ENCODE measurements around the gene SMAD5.
A peak's percentile ranks its signal among the peaks of the same experiment; 100 is the strongest.

Gene SMAD5

DNA sequence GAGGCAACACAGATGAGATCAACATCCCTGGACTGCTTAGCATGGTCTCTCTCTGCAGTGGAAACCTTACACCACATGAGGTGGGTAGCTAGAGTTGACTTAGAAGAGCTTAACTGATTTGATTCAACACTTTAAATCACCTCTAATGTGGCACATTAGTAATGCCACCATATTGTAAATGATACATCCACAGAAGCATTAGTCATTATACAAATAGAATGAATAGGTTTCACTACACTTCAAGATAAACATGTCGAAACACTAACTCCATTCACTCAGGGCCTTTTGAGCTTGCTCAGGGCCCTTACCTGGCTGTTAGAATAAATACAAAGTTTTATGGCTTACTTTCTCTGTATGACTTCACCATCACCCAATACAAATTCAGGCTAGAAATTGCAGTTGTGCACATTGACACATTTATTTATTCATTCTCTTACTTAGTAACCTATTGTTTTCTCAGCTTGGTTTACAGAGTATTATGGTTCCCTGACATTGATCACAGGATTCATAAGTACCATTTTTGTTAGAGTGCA, 9.3 kb upstream of the SMAD5 start:
- FAIRE-seq (no peak), DNase-seq (ENCODE audit: insufficient read length) (no peak)
- TF ChIP-seq POLR2A (IDR thresholded peaks at IDR 0.05; ENCODE audit: low read depth, low read length) (no peak), TAF1 (IDR thresholded peaks at IDR 0.05; ENCODE audit: borderline replicate concordance, low read depth, low read length) (no peak), POLR2AphosphoS5 (IDR thresholded peaks at IDR 0.05; ENCODE audit: low read depth, low read length) (no peak)

DNA sequence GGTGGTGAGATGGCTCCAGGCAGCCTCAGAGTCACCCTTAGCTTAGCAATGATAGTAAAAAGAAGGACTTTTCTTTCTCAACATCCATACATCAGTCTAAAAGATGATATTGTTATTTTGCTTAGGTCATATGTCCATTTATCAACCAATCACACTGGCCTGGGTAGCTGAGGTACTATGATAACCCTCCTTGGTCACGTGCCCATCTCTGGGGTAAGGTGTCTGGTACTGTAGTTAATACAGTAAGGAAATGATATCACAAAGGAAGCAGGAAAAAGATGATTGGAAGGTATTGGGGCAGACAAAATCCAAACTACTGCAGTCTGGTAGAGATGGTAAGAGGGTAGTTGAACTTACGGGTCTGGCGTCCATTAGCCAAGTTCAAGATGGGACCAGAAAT, 5.1 kb upstream of the SMAD5 start:
- no peak for DNase-seq (ENCODE audit: insufficient read length)
- no peak for FAIRE-seq
- no peak for TF ChIP-seq TAF1 (IDR thresholded peaks at IDR 0.05; ENCODE audit: borderline replicate concordance, low read depth, low read length)
- no peak for TF ChIP-seq POLR2AphosphoS5 (IDR thresholded peaks at IDR 0.05; ENCODE audit: low read depth, low read length)

DNA sequence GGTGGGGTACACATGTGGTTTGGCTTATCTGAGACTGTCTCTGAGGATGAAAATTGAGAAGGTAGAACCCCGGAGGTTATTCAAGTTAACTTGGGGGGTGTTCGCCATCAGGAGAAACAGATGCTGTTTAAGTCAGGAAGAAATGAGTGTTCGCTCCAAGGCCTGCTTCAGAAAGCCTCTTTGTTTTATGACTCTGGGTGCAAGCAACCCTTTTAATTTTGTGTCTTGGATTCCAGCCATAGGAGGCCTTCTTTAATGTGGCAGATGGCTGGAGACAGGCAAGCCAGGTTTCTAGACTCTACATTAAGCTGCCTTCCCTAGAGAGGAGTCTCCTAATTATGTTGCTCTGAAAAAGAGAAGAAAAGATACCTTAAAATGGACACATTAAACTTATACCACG, 4.2 kb upstream of the SMAD5 start:
- TF ChIP-seq POLR2AphosphoS5 (IDR thresholded peaks at IDR 0.05; ENCODE audit: low read depth, low read length), result no peak
- TF ChIP-seq POLR2A (IDR thresholded peaks at IDR 0.05; ENCODE audit: low read depth, low read length), result no peak
- no peak for TF ChIP-seq TAF1 (IDR thresholded peaks at IDR 0.05; ENCODE audit: borderline replicate concordance, low read depth, low read length)
- FAIRE-seq (no peak), DNase-seq (ENCODE audit: insufficient read length) (no peak)

DNA sequence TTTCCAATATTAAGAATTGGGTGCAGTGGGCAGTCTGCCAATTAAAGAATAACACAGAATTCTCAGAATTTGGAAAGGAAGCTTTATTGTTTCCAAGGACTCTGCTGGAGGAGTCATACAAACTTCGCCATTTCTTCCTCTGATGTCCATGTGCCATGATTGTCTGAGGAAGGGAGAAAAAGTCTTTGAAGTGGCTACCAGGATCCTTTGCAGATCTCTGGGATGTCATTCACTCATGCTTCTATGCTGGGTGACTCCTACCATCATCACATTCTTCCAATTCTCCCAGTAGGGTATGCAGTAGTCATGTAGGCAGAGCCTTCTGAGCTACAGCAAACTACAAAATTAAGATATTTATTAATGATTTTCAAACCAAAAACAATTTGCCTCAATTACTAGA, 3.2 kb upstream of the SMAD5 start:
- DNase-seq (ENCODE audit: insufficient read length) (no peak), FAIRE-seq (no peak)
- TF ChIP-seq TAF1 (IDR thresholded peaks at IDR 0.05; ENCODE audit: borderline replicate concordance, low read depth, low read length) (no peak), POLR2AphosphoS5 (IDR thresholded peaks at IDR 0.05; ENCODE audit: low read depth, low read length) (no peak), POLR2A (IDR thresholded peaks at IDR 0.05; ENCODE audit: low read depth, low read length) (no peak)

DNA sequence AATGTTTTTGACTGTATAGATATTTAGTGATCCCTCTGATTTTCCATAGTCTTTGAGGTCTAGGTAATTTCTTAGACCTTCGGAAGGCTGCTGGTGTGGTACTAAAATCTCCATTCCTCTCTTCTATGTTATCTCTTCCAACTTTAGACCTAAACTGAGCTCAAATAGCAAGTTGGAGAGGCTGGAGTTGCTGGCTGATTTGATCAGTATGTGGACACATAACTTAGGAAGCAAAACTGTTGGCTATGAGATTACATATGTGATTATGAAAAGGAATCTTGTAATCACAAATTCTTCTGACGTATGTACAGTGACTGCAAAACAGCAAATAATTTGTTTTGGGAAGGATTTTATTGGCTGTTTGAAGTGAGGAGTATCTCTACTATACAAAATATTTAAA, 2.1 kb upstream of the SMAD5 start:
- FAIRE-seq, result no peak
- no peak for DNase-seq (ENCODE audit: insufficient read length)
- TF ChIP-seq POLR2AphosphoS5 (IDR thresholded peaks at IDR 0.05; ENCODE audit: low read depth, low read length), result no peak
- TF ChIP-seq POLR2A (IDR thresholded peaks at IDR 0.05; ENCODE audit: low read depth, low read length), result no peak
- TF ChIP-seq TAF1 (IDR thresholded peaks at IDR 0.05; ENCODE audit: borderline replicate concordance, low read depth, low read length), result no peak

DNA sequence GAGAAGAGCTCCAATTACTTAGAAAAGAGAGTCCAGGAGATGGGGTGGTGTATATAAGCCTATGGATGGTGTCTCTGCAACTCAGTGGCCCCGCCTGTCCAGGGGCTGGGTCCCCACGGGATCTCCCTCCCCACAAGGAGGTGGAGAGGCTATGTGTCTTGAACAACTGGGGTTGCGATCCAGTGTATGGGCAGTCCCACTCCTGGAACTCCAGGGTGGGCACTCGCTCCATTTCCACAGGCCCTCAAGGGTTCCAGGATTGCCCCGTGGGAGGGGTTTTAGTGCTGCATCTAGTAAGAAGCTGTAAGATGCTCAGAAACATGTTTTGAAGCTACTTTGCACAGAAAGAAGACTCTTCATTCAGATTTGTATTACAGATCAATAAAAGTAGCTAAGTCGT, 558 bp upstream of the SMAD5 start:
- no peak for DNase-seq (ENCODE audit: insufficient read length)
- TF ChIP-seq TAF1 (IDR thresholded peaks at IDR 0.05; ENCODE audit: borderline replicate concordance, low read depth, low read length) (no peak), POLR2A (IDR thresholded peaks at IDR 0.05; ENCODE audit: low read depth, low read length) (no peak), POLR2AphosphoS5 (IDR thresholded peaks at IDR 0.05; ENCODE audit: low read depth, low read length) (no peak)
- no peak for FAIRE-seq

DNA sequence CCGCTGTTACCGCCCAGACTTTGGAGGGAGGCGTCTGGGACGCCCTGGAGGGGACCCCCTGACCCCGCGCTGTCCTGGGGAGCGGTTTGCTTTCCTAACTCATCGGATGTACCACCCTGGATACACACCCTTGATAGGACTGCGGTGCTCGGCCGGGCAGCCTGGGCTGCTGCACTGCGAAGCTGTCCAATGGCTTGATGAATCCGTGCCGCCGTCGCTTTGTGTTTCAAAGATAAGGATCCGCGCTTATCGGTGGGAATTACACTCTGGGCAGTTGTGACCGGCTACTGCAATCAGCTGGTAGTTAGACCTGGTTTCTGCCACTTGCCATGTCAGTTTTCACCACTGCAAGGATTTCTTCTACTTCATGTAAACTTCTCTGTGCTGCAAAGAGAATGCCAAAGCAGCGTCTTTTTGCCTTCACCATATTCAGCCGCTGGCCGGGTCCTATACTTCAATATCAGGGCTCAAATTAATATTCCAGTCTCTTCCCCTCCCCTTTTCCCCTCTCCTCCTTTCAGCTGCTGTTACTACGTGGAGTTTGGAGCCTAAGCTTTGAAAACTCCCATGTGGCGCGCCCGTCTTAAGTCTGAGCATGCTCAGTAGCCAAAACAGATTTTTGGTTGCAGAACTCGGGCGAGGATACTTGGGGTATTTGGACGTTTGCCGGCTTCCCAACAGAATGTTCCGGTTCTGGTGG, 727 bp downstream of the SMAD5 start:
- TF ChIP-seq POLR2AphosphoS5 (IDR thresholded peaks at IDR 0.05; ENCODE audit: low read depth, low read length) (no peak), POLR2A (IDR thresholded peaks at IDR 0.05; ENCODE audit: low read depth, low read length) (no peak), TAF1 (IDR thresholded peaks at IDR 0.05; ENCODE audit: borderline replicate concordance, low read depth, low read length) (no peak)
- no peak for DNase-seq (ENCODE audit: insufficient read length)
- FAIRE-seq, result peak; percentile 85

DNA sequence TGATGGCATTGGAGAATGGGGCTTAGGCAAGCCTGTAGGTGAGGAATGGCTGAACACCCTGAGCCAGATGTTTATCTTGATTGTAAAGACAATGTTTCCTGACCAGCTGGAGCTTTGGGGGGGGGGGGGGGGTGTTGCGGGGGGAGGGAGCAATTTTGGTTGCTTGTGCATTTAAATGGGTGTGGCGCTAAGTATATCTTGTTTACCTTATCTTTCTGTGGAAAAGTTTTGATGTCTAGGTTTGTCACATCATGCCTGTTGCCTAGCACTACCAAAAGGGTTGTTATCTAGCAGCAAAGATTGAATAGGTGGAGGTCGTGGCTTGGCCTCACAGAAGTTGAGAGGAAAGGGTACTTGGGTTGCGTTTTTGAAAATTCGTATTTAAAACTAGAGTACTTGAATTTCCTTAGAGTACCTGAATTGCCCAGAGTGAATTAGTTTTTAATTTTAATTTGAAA, 1.3 kb downstream of the SMAD5 start:
- no peak for TF ChIP-seq TAF1 (IDR thresholded peaks at IDR 0.05; ENCODE audit: borderline replicate concordance, low read depth, low read length)
- no peak for TF ChIP-seq POLR2AphosphoS5 (IDR thresholded peaks at IDR 0.05; ENCODE audit: low read depth, low read length)
- no peak for TF ChIP-seq POLR2A (IDR thresholded peaks at IDR 0.05; ENCODE audit: low read depth, low read length)
- DNase-seq (ENCODE audit: insufficient read length), result no peak
- FAIRE-seq, result no peak

DNA sequence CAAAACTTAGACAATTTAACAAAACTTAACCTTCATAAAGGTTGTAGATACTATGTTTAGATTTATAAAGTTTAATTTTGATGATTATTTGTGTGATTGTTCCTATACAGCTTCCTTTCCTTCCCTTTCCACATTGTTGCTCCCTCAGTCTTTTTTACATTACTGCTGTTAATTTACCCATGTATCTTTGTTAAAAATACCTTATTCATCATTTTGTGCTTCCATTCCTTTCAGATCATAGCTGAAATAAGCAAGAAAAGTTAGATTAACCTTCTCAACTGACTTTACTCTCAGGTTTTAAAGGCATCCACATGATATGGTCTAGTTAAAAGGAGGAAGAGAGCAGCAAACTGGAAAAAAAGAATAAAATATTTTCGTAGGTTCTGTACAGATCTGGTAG, 2.0 kb downstream of the SMAD5 start:
- no peak for DNase-seq (ENCODE audit: insufficient read length)
- FAIRE-seq, result no peak
- no peak for TF ChIP-seq TAF1 (IDR thresholded peaks at IDR 0.05; ENCODE audit: borderline replicate concordance, low read depth, low read length)
- no peak for TF ChIP-seq POLR2AphosphoS5 (IDR thresholded peaks at IDR 0.05; ENCODE audit: low read depth, low read length)
- no peak for TF ChIP-seq POLR2A (IDR thresholded peaks at IDR 0.05; ENCODE audit: low read depth, low read length)

DNA sequence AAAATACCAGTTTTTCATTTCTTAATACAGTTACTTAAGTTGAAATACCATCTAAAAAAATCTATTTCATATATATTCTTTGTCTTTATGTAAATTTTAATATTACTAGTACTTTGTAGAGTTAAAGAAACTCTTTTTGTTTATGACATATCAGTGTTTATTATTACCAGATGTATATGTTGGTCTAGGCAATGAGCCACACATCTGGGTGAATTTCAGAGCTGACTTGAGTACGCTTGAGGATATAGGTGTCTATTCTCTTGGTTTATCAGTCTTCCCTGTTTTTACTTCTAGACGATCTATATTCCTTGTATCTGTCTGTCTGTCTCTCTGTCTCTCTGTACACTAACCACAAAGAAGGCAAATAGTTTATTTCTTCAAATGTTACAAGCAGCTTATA, 2.9 kb downstream of the SMAD5 start:
- FAIRE-seq (no peak), DNase-seq (ENCODE audit: insufficient read length) (no peak)
- TF ChIP-seq TAF1 (IDR thresholded peaks at IDR 0.05; ENCODE audit: borderline replicate concordance, low read depth, low read length), result no peak

DNA sequence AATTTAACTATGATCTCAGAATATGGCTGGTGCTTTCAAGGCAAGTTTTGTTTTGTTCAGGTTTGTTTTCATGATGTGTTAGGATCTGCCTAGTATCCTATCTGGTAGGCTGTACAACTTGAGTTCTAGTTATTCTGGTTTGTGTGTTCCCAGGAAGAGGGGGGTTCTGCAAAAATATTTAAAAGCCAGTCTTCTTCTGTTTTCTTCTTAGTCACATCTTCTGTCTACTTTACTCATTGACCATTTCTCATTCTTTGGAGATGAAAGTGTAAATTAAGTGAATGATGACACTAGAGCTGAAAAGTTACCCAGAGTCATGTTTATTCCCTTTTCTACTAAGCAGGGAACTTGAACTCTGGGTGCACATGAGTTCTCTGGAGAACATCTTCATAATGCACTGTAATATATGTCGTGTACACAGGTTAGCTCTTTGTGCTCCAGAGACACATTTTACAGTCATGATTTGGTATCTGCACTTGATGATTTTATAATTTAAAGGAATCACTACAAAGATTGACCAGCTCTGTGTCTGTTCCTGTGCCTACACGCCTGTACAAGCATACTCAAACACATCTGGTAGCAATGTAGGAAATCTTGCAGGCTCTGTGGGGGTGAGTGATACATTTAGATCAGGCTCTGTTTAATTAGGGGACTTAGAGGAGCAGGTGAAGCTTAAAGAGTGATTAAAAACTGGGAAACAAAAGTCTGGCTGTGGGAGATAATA, 5.0 kb downstream of the SMAD5 start:
- DNase-seq (ENCODE audit: insufficient read length) (no peak), FAIRE-seq (no peak)
- TF ChIP-seq POLR2A (IDR thresholded peaks at IDR 0.05; ENCODE audit: low read depth, low read length), result no peak

DNA sequence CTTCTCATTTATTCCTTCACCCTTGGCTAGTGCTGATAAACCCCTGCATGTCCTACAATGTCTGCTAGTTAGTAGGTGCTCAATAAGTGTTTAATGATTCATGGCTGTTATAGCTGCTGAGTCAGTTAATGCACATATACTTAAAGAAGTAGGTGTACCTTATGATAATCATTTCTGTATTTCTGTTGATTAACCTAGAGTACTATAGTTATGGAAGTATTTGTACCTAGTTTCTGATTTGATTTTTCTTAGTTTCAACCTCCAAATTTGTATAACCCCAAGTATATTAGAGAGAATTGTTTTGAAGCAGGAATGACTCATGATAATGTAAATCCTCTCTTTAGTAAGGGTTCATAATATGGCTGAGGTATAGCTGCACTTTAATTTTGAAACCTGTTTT, 8.9 kb downstream of the SMAD5 start:
- no peak for FAIRE-seq
- no peak for TF ChIP-seq POLR2A (IDR thresholded peaks at IDR 0.05; ENCODE audit: low read depth, low read length)
- TF ChIP-seq POLR2AphosphoS5 (IDR thresholded peaks at IDR 0.05; ENCODE audit: low read depth, low read length), result no peak
- no peak for TF ChIP-seq TAF1 (IDR thresholded peaks at IDR 0.05; ENCODE audit: borderline replicate concordance, low read depth, low read length)
- no peak for DNase-seq (ENCODE audit: insufficient read length)
